H7 (cell line): ENCODE data around the gene OTUD7B. TPM values are rescaled to one million over a fixed set of nuclear protein-coding genes. Genes with fewer than 3 reads are reported as not detected.

Experiments used
- DNase-seq: peaks from one replicate; pipeline ENCODE4 v3.0.0; 2012
- H3K27me3 ChIP-seq: 2 replicates; pipeline ENCODE4 v1.6.0; 2011; ENCODE audit warnings: mild to moderate bottlenecking, low read length; ENCODE audit not compliant: control insufficient read depth, insufficient read depth
- H3K36me3 ChIP-seq: replicated peaks from 2 replicates; pipeline ENCODE4 v1.5.1; 2011; ENCODE audit warnings: low read length; ENCODE audit not compliant: control insufficient read depth, insufficient read depth
- H3K4me3 ChIP-seq: 2 replicates; pipeline ENCODE4 v1.5.1; 2011; ENCODE audit warnings: low read depth, mild to moderate bottlenecking, control low read depth, low read length, moderate library complexity; ENCODE audit not compliant: insufficient read depth
- total RNA-seq: library from RNA; depleted of rRNA; stranded (reverse); fragments of >200 nt; shearing (Covaris generic); gene quantifications from 2 replicates; pipeline ENCODE4 v1.2.3, GENCODE V29; 2014; rRNA removed

Gene OTUD7B
- total RNA-seq, 1 experiment from 2014 or later, result 17.4 TPM

GRCh38 chr1:149899460-149900284 lies 110.9 kb downstream of the OTUD7B start, which contains the start of gene BOLA1:
BOLA1 (plus strand) TSS chr1:149899568; CDS start chr1:149900060, 492 bp downstream.
- peaks cover 2% of the 10 kb centered on the region; the same call in 1 of the 2 replicates for H3K27me3 ChIP-seq
- H3K36me3 ChIP-seq, result no peaks in the 10 kb centered on the region; the same call in 1 of the 2 replicates
- peak within 1 kb of the TSS; percentile 58 for H3K4me3 ChIP-seq
- DNase-seq, result peak; percentile 95

GRCh38 chr1:149896575-149896974 lies 114.0 kb downstream of the OTUD7B start:
- Histone ChIP-seq H3K4me3 (no peak overlapping the region), H3K27me3 (peaks cover 2% of the 10 kb centered on the region; the same call in 1 of the 2 replicates), H3K36me3 (no peaks in the 10 kb centered on the region)
- no peak for DNase-seq

DNA sequence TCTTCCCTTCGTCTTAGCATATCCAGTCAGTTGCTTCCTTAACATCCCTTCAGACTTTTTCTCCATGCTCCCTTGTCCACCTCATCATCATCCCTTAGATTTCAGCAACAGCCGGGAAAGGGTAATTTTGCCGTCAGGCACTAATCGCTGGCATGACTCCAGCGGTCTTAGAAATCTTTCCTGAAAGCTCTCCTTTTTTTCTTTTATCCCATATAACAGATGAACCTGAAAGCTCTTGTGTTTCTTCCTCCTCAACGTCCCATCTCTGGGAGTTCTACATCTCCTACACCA lies 121.6 kb downstream of the OTUD7B start:
- Histone ChIP-seq H3K36me3 (no peaks in the 10 kb centered on the region), H3K4me3 (peak overlapping the region; percentile 57), H3K27me3 (no peaks in the 10 kb centered on the region)
- no peak for DNase-seq

DNA sequence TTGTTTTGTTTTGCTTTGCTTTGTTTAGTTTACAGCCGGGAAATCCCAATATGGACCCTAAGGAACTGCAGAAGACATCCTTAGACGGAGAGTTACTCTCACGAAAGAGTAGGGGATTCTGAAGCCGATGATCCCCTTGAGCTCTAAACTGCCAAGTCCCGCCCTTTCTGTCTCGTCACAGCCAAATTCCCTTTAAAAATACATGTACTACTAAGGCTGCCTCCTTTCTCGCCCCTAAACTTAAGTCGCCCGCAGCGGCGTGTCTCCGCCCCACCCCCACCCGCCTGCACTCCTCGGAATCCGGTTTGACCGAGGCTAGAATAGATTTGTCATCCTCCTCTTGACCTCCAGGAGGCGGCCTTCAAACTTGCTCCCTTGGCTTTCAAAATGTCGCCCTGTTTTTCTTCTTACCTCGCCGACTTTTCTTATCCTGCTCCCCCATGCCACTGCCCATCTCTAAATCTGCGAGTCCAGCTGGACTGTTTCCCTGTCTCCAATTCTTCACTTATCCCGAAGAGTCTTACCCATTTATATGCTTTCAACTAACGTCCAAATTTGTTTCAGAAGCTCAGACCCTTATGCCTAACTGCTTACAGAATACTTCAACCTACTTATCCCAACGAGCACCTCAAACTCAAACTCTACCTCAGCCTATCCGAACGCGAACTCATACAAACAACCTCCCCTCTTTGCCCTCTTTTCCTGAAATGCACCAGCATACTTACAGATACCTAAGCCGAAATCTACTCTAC lies 122.1 kb downstream of the OTUD7B start:
- no peaks in the 10 kb centered on the region for H3K27me3 ChIP-seq
- DNase-seq, result peak; percentile 86
- H3K36me3 ChIP-seq, result no peaks in the 10 kb centered on the region
- H3K4me3 ChIP-seq, result peak overlapping the region; percentile 57

Other genes with a start within 250 kb of the OTUD7B start
- not detected in 2 replicates for gene FCGR1A, start 228.0 kb downstream of the OTUD7B start, total RNA-seq
- gene BOLA1, start 111.2 kb downstream of the OTUD7B start, total RNA-seq, result 27.7 and 40.1 TPM in 2 replicates
- 40.3 and 42.3 TPM in 2 replicates for gene SV2A, start 92.9 kb downstream of the OTUD7B start, total RNA-seq
- 32.8 and 39.7 TPM in 2 replicates for gene SF3B4, start 82.9 kb downstream of the OTUD7B start, total RNA-seq
- gene MTMR11, start 73.8 kb downstream of the OTUD7B start, total RNA-seq, result 5.2 and 7.9 TPM in 2 replicates
- gene VPS45, start 57.0 kb upstream of the OTUD7B start, total RNA-seq, result 49.7 and 54.0 TPM in 2 replicates
- gene PLEKHO1, start 139.2 kb upstream of the OTUD7B start, total RNA-seq, result 69.5 and 85.9 TPM in 2 replicates
- 83.8 and 102 TPM in 2 replicates for gene ANP32E, start 225.4 kb upstream of the OTUD7B start, total RNA-seq
- 75.4 and 87.5 TPM in 2 replicates for gene CA14, start 247.0 kb upstream of the OTUD7B start, total RNA-seq